ENCODE measurements around the gene XRCC5. TPM values are rescaled to one million over a fixed set of nuclear protein-coding genes. Genes with fewer than 3 reads are reported as not detected.

XRCC5 gene
- total RNA-seq, 4 donors from 2014 or later: 87.3 to 202 (median 170) TPM

DNA sequence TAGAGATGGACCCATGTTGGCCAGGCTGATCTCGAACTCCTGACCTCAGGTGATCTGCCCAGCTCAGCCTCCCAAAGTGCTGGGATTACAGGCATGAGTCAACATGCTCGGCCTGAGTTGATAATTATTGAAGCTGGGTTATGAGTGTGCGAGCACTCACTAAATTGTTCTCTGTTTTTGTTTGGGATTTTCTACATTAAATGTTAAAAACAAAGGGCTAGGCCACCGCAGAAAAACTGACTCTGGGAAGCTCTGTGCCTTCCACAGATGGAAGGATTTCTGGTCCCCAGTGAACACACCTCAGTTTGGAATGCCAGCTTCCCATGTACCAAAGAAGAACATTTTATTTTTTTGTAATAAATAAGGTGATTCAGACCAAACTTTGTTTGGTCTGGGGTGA lies 83.0 kb downstream of the XRCC5 start:
- Histone ChIP-seq H3K27ac (no peak overlapping the region), H3K9me3 (no peaks in the 10 kb centered on the region), H3K4me3 (no peak overlapping the region), H3K36me3 (peaks cover 5 to 77% (median 7%) of the 10 kb centered on the region in 3 donors), H3K27me3 (no peaks in the 10 kb centered on the region), H3K4me1 (peaks cover 0 to 23% (median 0%) of the 10 kb centered on the region in 3 donors)
- intact Hi-C loops (cut with DNase I): no loop called here
- no peak for DNase-seq
- no peak for TF ChIP-seq POLR2A (IDR thresholded peaks at IDR 0.05)
- TF ChIP-seq, protein P1, sequence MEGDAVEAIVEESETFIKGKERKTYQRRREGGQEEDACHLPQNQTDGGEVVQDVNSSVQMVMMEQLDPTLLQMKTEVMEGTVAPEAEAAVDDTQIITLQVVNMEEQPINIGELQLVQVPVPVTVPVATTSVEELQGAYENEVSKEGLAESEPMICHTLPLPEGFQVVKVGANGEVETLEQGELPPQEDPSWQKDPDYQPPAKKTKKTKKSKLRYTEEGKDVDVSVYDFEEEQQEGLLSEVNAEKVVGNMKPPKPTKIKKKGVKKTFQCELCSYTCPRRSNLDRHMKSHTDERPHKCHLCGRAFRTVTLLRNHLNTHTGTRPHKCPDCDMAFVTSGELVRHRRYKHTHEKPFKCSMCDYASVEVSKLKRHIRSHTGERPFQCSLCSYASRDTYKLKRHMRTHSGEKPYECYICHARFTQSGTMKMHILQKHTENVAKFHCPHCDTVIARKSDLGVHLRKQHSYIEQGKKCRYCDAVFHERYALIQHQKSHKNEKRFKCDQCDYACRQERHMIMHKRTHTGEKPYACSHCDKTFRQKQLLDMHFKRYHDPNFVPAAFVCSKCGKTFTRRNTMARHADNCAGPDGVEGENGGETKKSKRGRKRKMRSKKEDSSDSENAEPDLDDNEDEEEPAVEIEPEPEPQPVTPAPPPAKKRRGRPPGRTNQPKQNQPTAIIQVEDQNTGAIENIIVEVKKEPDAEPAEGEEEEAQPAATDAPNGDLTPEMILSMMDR (IDR thresholded peaks at IDR 0.05): no peak
- WGBS, 2 donors: 80 to 81% methylated on average over 4 of the region's 4 CpGs

DNA sequence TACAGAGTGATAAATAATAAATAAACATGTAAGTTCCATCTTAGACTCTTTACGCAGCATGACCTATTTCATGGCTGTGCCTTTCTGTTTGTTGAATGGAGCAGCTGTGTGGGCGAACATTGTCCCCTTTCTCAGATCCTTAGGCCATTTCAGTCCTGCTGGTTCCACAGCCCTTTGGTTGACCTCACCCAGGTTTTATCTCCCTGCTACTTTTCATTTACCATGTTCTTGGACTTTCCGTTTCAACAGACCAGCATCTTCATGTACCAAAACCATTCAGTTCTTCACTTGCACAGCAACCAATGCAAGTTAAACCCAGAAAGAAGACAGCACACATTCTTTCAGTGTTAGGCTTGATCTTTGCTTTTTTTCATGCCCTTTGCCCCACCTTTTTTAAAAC lies 83.8 kb downstream of the XRCC5 start:
- Histone ChIP-seq H3K36me3 (peaks cover 5 to 85% (median 9%) of the 10 kb centered on the region in 3 donors), H3K4me1 (peaks cover 0 to 17% (median 0%) of the 10 kb centered on the region in 3 donors)
- intact Hi-C loops (cut with DNase I): no loop called here

DNA sequence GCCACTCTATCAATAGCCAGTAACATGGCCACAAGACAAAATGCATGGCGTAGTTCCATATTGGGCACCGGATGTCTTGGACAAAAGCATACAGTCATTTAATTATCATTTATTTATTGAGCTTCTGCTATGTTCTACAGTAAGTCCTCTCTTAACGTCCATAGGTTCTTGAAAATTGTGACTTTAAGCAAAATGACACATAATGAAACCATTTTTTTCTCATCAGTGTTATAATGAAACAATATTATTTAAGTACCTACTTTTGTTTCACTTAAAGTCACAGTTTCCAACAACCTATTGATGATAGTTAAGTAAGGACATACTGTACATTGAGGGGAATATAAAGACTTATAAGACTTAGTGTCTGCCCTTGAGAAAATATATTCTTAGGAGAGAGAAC lies 84.9 kb downstream of the XRCC5 start:
- Histone ChIP-seq H3K27me3 (no peaks in the 10 kb centered on the region), H3K4me1 (peaks cover 0 to 6% (median 0%) of the 10 kb centered on the region in 3 donors), H3K27ac (no peak overlapping the region), H3K9me3 (no peaks in the 10 kb centered on the region), H3K36me3 (peaks cover 5 to 96% (median 12%) of the 10 kb centered on the region in 3 donors), H3K4me3 (no peak overlapping the region)
- intact Hi-C loops (cut with DNase I): no loop called here
- no peak for DNase-seq
- no peak for TF ChIP-seq POLR2A (IDR thresholded peaks at IDR 0.05)
- TF ChIP-seq, protein P1 (IDR thresholded peaks at IDR 0.05): no peak
- 81 to 87% methylated on average over 3 of the region's 3 CpGs for WGBS, 2 donors

More for the DNA sequence above, 83.8 kb downstream of the XRCC5 start:
- no peak for DNase-seq
- WGBS, 2 donors: 92 to 95% methylated on average over 3 of the region's 3 CpGs
- no peak overlapping the region for H3K4me3 ChIP-seq
- H3K27me3 ChIP-seq: no peaks in the 10 kb centered on the region
- no peaks in the 10 kb centered on the region for H3K9me3 ChIP-seq
- TF ChIP-seq, protein P1 (IDR thresholded peaks at IDR 0.05): no peak
- TF ChIP-seq POLR2A (IDR thresholded peaks at IDR 0.05): no peak
- no peak overlapping the region for H3K27ac ChIP-seq

DNA sequence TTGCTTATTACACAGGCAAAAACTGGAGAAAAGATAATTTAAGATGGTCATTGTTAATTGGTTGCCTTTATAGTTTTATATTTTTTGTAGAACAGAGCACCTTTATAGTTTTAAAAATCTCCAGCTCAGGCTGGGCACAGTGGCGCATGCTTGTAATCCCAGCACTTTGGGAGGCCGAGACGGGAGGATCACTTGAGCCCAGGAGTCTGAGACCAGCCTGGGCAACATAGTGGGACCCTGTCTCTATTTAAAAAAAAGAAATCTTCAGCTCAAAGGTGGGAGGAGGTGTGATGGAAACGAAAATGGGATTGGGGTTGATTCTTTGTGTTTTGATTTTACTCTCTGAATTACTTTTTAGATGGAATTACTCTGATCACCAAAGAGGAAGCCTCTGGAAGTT lies 85.4 kb downstream of the XRCC5 start:
- intact Hi-C loops (cut with DNase I): no loop called here
- peaks cover 5 to 100% (median 12%) of the 10 kb centered on the region in 3 donors for H3K36me3 ChIP-seq
- H3K27me3 ChIP-seq: no peaks in the 10 kb centered on the region
- H3K4me1 ChIP-seq: peaks cover 0 to under 1% (median 0%) of the 10 kb centered on the region in 3 donors
- no peak for TF ChIP-seq POLR2A (IDR thresholded peaks at IDR 0.05)
- TF ChIP-seq, protein P1 (IDR thresholded peaks at IDR 0.05): no peak
- no peaks in the 10 kb centered on the region for H3K9me3 ChIP-seq
- no peak for DNase-seq
- H3K27ac ChIP-seq: no peak overlapping the region
- WGBS, 2 donors: 73 to 91% methylated on average over 4 of the region's 4 CpGs
- no peak overlapping the region for H3K4me3 ChIP-seq

DNA sequence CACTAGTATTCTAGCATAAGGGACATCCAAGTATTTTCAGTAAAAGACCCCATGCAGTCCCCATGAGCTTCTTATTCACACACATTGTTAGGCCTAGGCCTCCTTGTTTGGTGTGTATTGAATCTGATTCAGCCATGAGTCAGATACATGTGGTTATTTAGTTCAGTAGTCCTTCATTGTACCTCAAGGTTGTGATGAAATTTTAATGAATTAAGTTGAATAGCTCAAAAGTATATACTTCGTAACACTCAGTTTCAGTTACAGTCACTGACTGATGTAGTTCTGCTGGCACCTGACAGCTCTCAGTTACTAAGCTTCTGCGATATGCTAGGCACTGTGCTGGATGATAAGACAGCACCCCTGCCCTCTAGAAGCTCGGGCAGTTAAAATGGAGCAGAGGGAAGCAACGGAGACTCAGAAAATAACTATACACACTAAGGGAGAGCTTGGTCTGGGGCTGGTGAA lies 86.4 kb downstream of the XRCC5 start:
- TF ChIP-seq POLR2A (IDR thresholded peaks at IDR 0.05): no peak
- TF ChIP-seq, protein P1 (IDR thresholded peaks at IDR 0.05): no peak
- no peak for DNase-seq
- WGBS, 2 donors: 70 to 76% methylated on average over 4 of the region's 4 CpGs

More for the DNA sequence above, 86.4 kb downstream of the XRCC5 start:
- Histone ChIP-seq H3K4me3 (no peak overlapping the region), H3K27ac (no peak overlapping the region), H3K36me3 (peaks cover 0 to 100% (median 19%) of the 10 kb centered on the region in 3 donors), H3K9me3 (no peaks in the 10 kb centered on the region), H3K27me3 (no peaks in the 10 kb centered on the region), H3K4me1 (no peaks in the 10 kb centered on the region)
- intact Hi-C loops (cut with DNase I): no loop called here
